Measurements from ENCODE around the gene BRME1.
A peak's percentile ranks its signal among the peaks of the same experiment; 100 is the strongest.

The BRME1 gene

DNA sequence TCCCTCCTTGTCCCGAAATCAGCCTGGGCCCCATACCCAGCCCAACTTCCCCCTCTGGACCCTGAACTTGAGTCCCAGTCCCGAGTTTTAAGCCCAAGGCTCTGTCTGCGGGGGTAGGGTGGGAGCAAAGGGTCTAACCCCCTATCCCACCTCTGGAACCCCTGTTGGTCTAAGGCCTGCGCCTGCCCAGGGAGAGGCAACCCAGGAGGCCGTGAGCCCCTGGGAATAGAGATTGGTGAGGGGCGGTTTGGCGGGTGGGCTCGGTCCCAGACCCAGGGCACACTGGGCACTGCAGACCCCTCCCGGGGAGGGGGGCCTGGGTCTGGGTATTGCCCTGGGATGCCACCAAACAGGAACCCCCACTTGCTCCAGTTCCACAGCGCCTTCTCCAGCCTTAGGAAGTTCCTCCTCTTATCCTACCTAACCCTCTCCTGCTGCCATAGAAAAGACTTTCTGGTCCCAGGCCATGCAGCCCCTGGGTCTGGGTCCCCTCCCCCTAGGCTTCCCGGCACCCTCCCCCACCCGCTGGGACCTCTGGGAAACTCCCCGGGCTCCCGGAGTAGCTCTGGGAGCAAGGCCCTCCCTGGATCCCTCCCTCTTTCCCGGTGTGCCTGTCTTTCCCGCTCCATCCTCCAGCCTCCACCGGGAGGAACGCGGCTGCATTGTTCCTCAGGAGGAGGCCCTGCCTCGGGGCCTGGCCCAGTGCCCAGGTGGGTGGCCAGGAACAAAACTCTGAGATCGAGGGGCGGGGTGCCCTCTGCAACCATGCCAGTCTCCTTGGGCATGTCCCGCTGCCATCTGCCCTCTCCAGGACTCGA is 62.6 kb downstream of the BRME1 start:
- DNase-seq, result no peak

DNA sequence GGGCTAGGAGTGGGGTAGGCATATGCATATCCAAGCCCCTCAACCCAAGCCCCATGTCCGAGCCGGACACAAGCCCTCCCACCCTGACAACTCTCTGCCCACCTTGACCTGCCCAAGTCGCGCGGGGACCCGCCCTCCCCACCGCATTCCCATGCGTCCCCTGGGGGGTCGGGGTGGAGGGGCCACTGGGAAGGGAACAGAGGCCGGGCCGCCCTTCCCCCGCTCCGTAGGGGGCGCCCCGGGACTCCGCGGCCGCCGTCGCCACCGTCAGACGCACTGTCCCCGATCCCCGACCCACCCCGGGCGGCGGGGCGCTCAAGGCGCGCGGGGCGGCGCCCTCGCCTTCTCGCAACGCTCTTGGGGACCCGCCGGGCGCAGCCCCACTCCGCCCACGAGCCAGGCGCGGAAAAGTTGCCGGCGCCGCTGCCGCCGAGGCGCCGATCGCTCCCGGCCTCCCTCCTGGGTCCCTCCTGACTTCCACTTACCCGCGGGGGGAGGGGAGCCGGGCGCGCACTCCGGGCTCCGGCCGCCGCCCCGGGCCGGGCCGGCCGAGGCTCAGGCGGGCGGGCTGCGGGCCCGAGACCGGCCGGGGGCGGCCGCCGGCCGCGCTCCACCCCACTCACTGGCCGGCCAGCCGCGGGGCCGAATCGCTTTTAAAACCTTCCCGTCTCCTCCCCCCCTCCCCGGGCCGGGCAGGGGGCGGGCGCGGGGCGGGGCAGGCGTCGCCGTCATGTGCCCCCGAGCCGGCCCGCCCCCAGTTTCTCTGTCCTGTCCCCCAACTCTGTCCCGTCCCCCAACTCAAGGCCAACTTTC is 63.4 kb downstream of the BRME1 start:
- no peak for DNase-seq

DNA sequence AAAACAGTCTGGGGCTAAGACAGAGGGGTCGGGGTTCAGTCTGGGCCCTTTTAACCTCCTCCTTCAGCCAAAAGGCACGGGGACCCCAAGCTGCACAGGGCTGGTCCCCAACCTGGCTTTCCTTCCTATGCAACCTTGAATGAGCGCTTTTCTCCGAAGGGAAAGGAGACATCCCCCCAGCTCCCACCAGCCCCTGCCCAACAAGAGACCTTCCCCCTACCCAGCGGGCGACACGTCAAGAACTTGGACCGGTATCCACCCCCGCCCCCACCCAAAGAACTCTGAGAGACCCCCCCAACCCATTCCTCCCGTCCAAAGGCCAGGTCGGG is 64.0 kb downstream of the BRME1 start:
- DNase-seq, result no peak

DNA sequence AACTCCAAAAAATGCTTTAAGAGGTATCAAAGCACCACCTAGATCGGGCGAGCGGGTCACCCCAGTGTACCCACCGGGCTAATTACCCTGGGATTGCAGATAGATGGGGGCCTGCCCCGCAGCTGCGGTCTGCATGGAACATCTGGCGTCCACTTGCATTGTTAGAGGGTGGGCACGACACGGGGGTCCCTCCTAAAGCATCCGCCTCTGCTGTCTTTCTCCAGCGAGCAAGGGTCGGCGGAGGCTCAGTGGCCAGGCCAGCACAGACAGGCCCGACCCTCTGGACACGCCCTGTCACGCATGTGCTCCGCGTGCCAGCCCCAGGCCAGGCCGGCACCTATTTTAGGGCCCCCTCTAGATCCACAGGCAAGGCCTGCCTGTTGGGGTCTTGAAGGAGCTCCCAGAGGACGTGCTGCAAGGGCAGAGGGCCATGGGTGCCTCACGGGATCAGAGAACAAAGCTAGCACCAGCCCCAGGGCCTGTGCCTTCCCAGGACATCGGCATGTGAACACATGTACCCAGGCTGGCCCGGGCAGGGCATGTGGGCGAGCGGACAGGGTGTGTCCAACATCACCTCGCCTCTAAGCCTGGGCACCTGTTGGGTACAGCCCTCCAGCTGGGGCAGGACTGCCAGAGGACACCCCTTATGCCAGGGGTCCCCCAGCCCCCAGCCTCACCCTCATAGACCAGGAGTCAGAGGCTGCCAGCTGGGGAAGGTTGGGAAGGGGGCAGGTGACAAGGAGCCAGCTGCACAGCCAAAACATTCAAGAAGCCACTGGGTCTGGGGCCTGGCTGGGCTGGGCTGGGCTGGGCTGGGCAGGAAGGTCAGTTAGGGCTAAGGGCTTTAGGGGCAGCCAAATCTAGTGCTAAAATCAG is 64.6 kb downstream of the BRME1 start:
- DNase-seq, result no peak

DNA sequence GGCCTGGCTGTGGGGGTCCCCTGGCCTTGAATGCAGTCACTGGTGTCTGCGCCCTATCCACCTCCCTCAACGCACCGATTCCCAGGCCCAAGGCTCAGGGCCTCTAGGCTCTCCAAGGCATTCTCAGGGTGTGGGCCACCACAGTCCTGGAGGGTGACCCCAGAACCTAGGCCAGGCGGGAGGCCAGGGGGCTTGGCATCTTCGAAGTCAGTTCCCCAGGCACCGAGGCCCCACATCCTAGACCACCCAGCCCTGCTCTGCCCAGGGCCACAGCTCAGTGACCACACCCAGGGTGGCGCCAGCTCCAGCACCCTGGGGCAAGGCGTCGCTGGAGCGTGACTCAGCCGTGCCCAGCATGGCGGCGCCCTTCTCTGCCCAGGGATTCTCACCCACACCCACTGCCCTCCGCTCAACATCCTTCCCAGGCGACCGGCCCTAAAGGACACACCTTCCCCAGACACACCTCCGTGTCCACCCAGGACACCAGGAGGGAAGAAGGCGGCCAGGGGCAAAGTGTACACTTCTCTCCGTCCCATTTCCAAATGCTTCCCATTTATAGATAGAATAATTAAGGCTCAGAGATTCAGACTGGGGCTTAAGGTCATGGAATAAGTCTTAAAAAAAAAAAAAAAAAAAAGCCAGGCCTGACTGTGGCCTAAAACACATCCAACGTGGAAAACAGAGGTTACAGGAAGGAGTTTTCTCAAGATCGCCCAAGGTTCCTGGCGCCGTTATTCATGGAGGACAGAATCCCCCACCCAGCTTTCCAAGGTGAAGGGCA is 65.4 kb downstream of the BRME1 start:
- no peak for DNase-seq

DNA sequence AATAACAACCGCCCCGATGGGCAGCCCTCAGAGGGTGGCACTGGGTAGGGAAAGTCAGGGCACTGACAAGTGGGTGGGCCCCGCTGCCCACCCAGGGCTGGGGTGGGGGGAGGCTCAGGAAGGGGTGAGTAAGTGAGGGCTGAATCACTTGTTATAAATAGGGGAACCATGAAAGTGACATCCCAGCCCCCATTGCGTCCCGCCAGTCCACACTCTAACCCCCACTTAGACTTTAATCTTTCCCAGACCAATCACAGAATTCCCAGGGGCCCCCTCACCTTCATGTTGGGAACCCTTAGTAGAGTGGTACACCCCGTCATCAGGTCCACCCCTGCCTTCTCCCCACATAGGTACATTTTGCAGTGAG is 66.0 kb downstream of the BRME1 start:
- DNase-seq, result no peak

DNA sequence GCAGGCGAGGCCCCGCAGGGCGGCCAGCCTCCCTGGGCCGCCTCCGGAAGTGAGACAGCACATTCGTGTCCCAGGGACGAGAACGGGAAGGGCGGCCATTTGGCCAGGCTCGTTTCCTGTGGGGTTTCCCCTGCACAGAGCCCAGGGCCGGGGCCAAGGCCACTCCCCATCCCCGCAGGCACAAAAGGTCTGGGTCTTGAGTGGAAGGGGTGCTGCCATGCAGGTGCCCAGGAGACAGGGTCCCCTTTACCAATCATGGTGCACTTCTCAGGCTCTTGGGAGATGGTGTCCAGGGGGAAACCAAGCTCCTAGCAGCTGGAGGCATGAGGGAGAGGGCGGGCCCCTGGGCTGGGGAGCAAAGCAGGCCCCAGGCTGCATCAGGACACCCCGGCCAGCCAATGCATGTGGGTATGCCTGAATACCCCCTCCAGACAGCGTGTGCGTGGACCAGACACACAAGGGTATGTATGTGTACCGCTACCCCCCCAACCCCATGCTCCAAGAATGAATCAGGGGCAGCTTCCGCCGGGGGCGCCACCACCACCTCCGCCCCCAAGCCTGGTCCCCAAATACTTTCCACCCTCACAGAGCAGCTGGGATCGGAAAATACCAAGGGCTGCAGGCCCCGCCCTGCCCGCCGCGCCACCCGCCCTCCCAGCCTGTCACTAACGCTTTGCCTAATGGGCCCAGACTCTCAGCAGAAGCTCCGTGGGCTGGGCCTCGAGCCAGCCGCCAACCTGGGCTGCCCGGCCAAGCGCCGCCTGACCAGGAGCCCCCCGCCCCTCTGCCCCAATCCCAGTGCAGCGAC is 66.6 kb downstream of the BRME1 start:
- no peak for DNase-seq

DNA sequence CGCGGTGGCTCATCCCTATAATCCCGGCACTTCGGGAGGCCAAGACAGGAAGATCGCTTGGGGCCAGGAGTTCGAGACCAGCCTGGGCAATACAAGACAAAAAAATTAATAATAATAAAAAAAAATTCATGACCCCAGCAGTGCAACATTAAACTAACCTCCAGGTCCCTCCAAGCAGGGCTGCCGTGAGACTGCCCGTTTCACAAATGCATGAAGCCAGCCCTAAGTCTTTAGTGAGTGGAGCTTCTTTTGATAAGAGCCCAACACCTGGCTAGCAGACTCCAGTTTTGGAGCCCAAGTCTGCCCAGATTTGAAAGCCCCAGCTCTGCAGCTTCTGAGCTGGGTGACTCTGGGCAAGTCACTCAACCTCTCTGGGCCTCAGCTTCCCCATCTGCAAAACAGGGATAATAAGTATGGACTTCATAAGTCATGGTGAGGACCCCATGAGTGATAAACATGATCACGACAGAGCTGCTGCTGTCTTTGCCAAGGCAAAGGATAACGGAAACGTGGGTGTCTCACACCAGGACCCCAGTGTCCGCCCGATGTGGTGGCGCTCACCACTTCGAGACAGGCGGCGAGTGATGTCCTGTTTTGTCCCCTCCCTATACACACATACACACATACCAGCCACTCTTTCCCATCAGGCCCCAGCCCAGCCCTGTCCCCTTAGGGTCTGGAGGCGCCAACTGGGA is 67.3 kb downstream of the BRME1 start:
- no peak for DNase-seq

DNA sequence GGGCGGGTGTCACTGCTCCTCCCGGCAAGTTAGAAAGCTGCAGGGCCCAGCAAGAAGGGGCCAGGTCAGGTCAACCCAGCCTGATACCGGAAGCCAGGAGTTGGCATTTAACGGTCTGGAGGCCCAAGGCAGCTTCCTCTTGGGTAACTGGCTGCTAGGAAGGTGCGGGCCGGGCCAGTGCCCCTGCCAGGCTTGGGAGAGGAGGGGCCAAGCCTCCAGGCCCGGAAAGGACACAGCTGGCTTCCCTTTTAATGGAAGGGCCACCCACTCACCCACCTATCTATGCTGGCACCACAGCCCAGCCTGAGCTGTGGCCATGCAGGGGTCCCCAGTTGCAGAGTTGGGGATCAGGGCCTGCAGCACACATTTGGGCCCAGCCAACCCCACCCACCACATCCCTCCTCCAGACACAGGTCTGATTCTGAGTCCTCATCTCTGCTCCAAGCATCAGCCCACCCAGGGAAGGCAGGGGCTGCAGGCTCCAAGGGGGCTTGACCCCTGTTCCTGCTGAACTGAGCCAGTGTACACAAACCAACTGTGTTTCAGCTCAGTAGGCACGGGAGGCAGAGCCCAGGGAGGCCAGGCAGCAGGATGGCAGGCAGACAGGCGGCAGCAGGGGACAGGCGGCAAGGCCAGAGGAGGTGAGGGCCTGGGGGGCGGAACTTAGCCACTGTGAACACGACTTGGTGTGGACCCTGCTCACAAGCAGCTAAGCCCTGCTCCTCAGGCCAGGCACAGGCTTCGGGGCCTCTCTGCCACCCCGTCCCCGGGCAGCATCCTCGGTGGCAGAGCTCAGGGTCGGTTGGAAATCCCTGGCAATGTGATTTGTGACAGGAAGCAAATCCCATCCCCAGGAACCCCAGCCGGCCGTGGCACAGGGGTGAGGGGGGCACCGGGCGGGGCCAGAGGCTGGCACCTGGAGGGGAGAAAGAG is 69.9 kb downstream of the BRME1 start:
- DNase-seq, result no peak

DNA sequence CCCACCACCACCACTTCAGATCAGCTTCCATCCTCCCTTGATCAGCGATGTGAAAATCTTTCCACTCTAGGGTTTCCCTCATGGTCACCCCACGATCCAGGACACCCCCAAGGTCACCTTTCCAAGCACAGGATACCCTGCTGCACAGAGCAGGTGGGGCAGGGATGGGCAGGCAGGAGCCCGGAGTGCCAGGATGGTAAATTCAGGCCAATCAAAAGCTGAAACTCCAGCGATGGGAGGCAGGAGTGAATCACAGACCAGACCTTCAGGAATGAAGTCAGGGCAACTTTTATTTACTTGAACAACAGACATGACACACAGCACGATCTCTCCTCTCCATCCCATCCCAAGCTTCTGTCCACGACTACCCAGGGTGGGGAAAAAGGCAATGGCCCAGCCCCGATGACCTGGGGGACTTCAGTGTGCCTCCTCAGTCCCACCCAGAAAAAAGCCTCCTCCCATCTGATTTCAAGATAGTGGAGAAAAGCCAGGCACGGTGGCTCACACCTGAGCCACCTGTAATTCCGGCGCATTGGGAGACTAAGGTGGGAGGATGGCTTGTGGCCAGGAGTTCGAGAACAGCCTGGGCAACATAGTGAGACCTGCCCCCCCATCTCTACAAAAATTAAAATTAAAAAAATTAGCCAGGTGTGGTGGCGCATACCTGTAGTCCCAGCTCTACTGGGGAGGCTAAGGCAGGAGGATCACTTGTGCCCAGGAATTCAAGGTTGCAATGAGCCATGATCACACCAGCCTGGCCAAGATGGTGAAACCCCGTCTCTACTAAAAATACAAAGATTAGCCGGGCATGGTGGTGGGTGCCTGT is 71.5 kb downstream of the BRME1 start:
- no peak for DNase-seq

DNA sequence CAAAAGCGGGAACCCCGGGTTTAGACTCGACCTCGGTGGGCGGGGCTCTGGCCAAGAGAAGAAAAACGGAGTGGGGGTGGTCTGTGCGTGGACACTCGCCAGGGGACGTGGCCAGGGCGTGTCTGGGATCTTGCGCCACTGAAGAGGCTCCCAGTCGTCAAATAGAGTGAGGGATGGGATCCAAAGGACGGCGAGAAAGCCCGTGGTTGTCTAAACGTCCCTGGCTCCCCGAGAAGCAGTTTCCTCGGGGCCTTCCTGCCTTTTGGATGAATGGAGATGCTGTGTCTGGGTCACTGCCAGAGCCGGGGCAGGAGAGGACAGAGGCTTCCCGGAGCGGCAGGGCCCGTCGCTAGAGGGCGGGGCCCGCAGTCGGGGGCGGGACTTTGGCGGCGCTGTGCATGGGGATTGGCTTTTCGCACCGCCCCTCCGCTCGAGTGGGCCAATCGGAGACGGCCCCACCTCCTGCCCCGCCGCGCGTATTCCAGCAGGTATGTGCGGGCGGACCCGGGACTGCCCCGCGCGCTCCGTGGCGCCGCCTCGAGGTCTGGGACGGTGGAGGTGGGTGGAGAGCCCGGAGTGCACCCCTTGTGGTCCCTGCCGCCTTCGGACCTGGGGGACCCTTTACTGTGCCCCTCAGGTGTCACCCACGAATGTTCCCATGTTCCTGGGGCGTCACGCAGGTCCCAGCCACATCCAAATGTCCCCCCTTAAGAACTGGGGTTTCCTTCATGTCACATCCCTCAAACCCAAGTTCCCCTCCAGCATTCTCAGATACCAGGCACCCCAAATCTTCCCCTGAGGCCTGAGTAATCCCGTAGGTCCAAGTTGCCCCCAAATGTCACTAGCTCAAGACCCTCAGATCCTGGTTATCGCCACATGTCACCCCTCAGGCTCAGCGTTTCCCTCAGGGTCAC is 72.3 kb downstream of the BRME1 start:
- peak; percentile 82 for DNase-seq
